AG10803 (cell line): ENCODE data around the gene SERPINF2.
"Not testable (repeated sequence)": the region's sequence is repeated elsewhere in the genome, so short reads cannot be mapped to it uniquely, and the experiment has no call there.

Experiments
- DNase-seq: peaks from one replicate; pipeline ENCODE4 v3.0.0; 2010; ENCODE audit warnings: low read depth
- H3K4me3 ChIP-seq: 2 replicates; pipeline ENCODE4 v1.5.1; 2011; ENCODE audit warnings: mild to moderate bottlenecking, low read length, control low read depth
- CTCF ChIP-seq: conservative IDR thresholded peaks from 2 replicates; pipeline ENCODE4 v1.5.1; 2011; ENCODE audit warnings: mild to moderate bottlenecking, low read length, control low read depth, inconsistent platforms

The SERPINF2 gene

GRCh38 chr17:1742371-1743087, at the start of gene SERPINF2:
Gene SERPINF2 (plus strand): TSS chr17:1742871. CDS start chr17:1744996, 2,125 bp downstream.
- no peak for TF ChIP-seq CTCF
- no peak within 1 kb of the TSS for H3K4me3 ChIP-seq
- no peak for DNase-seq

- H3K4me3 ChIP-seq: no peak overlapping the region
- no peak for TF ChIP-seq CTCF
- no peak for DNase-seq
These were observed 49.3 kb upstream of the SERPINF2 start for GRCh38 chr17:1693339-1693738.

- H3K4me3 ChIP-seq: no peak overlapping the region
These were observed 47.3 kb upstream of the SERPINF2 start for GRCh38 chr17:1695365-1695764.

GRCh38 chr17:1697681-1698080, 45.0 kb upstream of the SERPINF2 start:
- H3K4me3 ChIP-seq: no peak overlapping the region
- DNase-seq: no peak
- no peak for TF ChIP-seq CTCF

More at GRCh38 chr17:1695365-1695764, 47.3 kb upstream of the SERPINF2 start:
- DNase-seq: no peak
- no peak for TF ChIP-seq CTCF

GRCh38 chr17:1699891-1700290, 42.8 kb upstream of the SERPINF2 start:
- H3K4me3 ChIP-seq, DNase-seq: not testable (repeated sequence)

- TF ChIP-seq CTCF: no peak
- no peak overlapping the region for H3K4me3 ChIP-seq
- no peak for DNase-seq
These were observed 39.6 kb upstream of the SERPINF2 start for GRCh38 chr17:1703063-1703462.

- no peak overlapping the region for H3K4me3 ChIP-seq
- DNase-seq: no peak
- no peak for TF ChIP-seq CTCF
These were observed 37.7 kb upstream of the SERPINF2 start for GRCh38 chr17:1705004-1705403.

- DNase-seq: no peak
- no peak for TF ChIP-seq CTCF
- H3K4me3 ChIP-seq: no peak overlapping the region
These were observed 35.6 kb upstream of the SERPINF2 start for GRCh38 chr17:1707107-1707506.

GRCh38 chr17:1708791-1709346, 33.8 kb upstream of the SERPINF2 start:
- DNase-seq, H3K4me3 ChIP-seq: not testable (repeated sequence)
